Tibial nerve (tissue), 4 donors: ENCODE data around the gene TRAPPC5. TPM values are rescaled to one million over a fixed set of nuclear protein-coding genes. Genes with fewer than 3 reads are reported as not detected.
A peak's percentile ranks its signal among the peaks of the same experiment; 100 is the strongest.

Experiments
- DNase-seq, 2 donors: peaks; one replicate each; pipeline ENCODE4 v3.0.0-alpha.2; 2019; ENCODE audit warnings: low spot score in 2 of 2
- H3K27ac ChIP-seq, 4 donors: fragments of 200-600 bp; sonication (generic) in 3 of 4; one replicate each; pipeline ENCODE4 v1.5.1; 2017 to 2019; ENCODE audit warnings: mild to moderate bottlenecking in 1 of 4
- H3K27me3 ChIP-seq, 2 donors: fragments of 200-600 bp; sonication (generic) in 1 of 2; one replicate each; pipeline versions ENCODE4 v1.5.1 to v1.6.0; 2017 to 2019
- H3K36me3 ChIP-seq, 3 donors: fragments of 200-600 bp; sonication (generic); one replicate each; pipeline ENCODE4 v1.5.1; 2018 to 2019
- H3K4me1 ChIP-seq, 4 donors: fragments of 200-600 bp; sonication (generic) in 3 of 4; one replicate each; pipeline ENCODE4 v1.5.1; 2017 to 2019
- H3K4me3 ChIP-seq, 4 donors: fragments of 200-600 bp; sonication (generic) in 3 of 4; one replicate each; pipeline ENCODE4 v1.5.1; 2017 to 2019; ENCODE audit warnings: mild to moderate bottlenecking in 1 of 4, moderate library complexity in 1 of 4
- H3K9me3 ChIP-seq, 4 donors: fragments of 200-600 bp; sonication (generic) in 3 of 4; one replicate each; pipeline ENCODE4 v1.5.1; 2017 to 2019
- EP300 ChIP-seq, 2 donors: sonication (generic); formaldehyde crosslinking; IDR thresholded peaks; one replicate each; pipeline ENCODE4 v1.6.1; 2017; ENCODE audit warnings: antibody characterized with exemption in 2 of 2, mild to moderate bottlenecking in 1 of 2
- POLR2A ChIP-seq, 2 donors: fragments of 450-650 bp; IDR thresholded peaks; one replicate each; pipeline ENCODE4 v1.6.1; 2017; ENCODE audit warnings: antibody characterized with exemption in 2 of 2, mild to moderate bottlenecking in 2 of 2, moderate library complexity in 2 of 2
- WGBS, 2 donors: methylation state at CpG; one replicate each; pipeline ENCODE4 v1.1.5; 2018; 5-methylcytosine and 5-hydroxymethylcytosine counted together
- total RNA-seq, 4 donors: library from RNA; depleted of rRNA; stranded (reverse); fragments of >200 nt; gene quantifications; one replicate each; pipeline ENCODE4 v1.1.0, GENCODE V29; 2016
- TF ChIP-seq, protein P1 (sequence below), 5 experiments: fragments of 200-600 bp in 3 of 5; fragments of 450-650 bp in 2 of 5; sonication (generic) in 3 of 5; IDR thresholded peaks; one replicate each; pipeline ENCODE4 v1.5.1; 2016 to 2019; ENCODE audit warnings: antibody characterized with exemption in 5 of 5, mild to moderate bottlenecking in 3 of 5, moderate library complexity in 2 of 5

Gene TRAPPC5
- total RNA-seq, 4 donors from 2014 or later = 26.9 to 47.5 (median 37.0) TPM

GRCh38 chr19:7670150-7670783, 10.4 kb upstream of the TRAPPC5 start:
- H3K27ac ChIP-seq = no peak overlapping the region
- no peak for DNase-seq
- H3K4me3 ChIP-seq = no peak overlapping the region
- H3K9me3 ChIP-seq = no peaks in the 10 kb centered on the region
- H3K4me1 ChIP-seq = peaks cover 0 to 11% (median 0%) of the 10 kb centered on the region in 4 donors
- H3K27me3 ChIP-seq = peaks cover 0 to 40% of the 10 kb centered on the region in 2 donors
- H3K36me3 ChIP-seq = no peaks in the 10 kb centered on the region
- TF ChIP-seq EP300 (IDR thresholded peaks at IDR 0.05) = no peak
- TF ChIP-seq, protein P1, sequence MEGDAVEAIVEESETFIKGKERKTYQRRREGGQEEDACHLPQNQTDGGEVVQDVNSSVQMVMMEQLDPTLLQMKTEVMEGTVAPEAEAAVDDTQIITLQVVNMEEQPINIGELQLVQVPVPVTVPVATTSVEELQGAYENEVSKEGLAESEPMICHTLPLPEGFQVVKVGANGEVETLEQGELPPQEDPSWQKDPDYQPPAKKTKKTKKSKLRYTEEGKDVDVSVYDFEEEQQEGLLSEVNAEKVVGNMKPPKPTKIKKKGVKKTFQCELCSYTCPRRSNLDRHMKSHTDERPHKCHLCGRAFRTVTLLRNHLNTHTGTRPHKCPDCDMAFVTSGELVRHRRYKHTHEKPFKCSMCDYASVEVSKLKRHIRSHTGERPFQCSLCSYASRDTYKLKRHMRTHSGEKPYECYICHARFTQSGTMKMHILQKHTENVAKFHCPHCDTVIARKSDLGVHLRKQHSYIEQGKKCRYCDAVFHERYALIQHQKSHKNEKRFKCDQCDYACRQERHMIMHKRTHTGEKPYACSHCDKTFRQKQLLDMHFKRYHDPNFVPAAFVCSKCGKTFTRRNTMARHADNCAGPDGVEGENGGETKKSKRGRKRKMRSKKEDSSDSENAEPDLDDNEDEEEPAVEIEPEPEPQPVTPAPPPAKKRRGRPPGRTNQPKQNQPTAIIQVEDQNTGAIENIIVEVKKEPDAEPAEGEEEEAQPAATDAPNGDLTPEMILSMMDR (IDR thresholded peaks at IDR 0.05) = no peak
- TF ChIP-seq POLR2A (IDR thresholded peaks at IDR 0.05) = no peak
- WGBS, 2 donors = 0% methylated on average over 34 to 39 of the region's 43 CpGs

DNA sequence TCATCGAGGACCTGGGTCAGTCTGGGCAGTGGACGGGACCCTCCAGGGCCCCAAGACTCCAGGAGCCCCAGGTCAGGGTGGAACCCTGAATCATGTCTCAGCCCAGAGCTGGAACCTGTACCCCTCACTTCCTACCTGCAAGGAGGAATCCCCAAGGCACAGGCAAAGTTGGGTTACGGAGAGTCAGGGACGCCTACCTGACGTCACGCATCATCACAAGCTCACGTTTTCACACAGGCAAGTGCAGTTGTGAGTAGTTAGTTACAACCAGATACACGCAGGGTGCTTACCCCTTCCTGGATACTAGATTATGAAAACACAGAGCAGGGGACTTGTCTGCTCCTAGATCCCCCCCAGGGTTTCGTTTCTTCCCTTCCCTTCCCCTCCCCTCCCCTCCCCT, 9.8 kb upstream of the TRAPPC5 start:
- no peak for DNase-seq
- H3K27me3 ChIP-seq = peaks cover 0 to 40% of the 10 kb centered on the region in 2 donors
- H3K4me3 ChIP-seq = no peak overlapping the region
- TF ChIP-seq, protein P1 (IDR thresholded peaks at IDR 0.05) = no peak
- TF ChIP-seq POLR2A (IDR thresholded peaks at IDR 0.05) (no peak), EP300 (IDR thresholded peaks at IDR 0.05) (no peak)
- no peaks in the 10 kb centered on the region for H3K9me3 ChIP-seq
- H3K36me3 ChIP-seq = no peaks in the 10 kb centered on the region
- peaks cover 0 to 11% (median 0%) of the 10 kb centered on the region in 4 donors for H3K4me1 ChIP-seq
- WGBS, 2 donors = 19 to 27% methylated on average over 8 to 9 of the region's 9 CpGs
- H3K27ac ChIP-seq = no peak overlapping the region

GRCh38 chr19:7672522-7672921, 8.1 kb upstream of the TRAPPC5 start:
- Histone ChIP-seq H3K36me3 (no peaks in the 10 kb centered on the region), H3K4me1 (peaks cover 0 to 11% (median 0%) of the 10 kb centered on the region in 4 donors), H3K9me3 (no peaks in the 10 kb centered on the region), H3K4me3 (no peak overlapping the region), H3K27ac (no peak overlapping the region), H3K27me3 (peaks cover 0 to 53% of the 10 kb centered on the region in 2 donors)
- WGBS, 2 donors = 45 to 57% methylated on average over 9 of the region's 9 CpGs
- TF ChIP-seq EP300 (IDR thresholded peaks at IDR 0.05) (no peak), POLR2A (IDR thresholded peaks at IDR 0.05) (no peak)
- TF ChIP-seq, protein P1 (IDR thresholded peaks at IDR 0.05) = no peak
- no peak for DNase-seq

GRCh38 chr19:7674010-7675005, 6.3 kb upstream of the TRAPPC5 start:
- WGBS, 2 donors = 56 to 57% methylated on average over 21 of the region's 21 CpGs
- Histone ChIP-seq H3K27ac (no peak overlapping the region), H3K4me1 (peaks cover 0 to 11% (median 0%) of the 10 kb centered on the region in 4 donors), H3K27me3 (peaks cover 0 to 57% of the 10 kb centered on the region in 2 donors), H3K9me3 (no peaks in the 10 kb centered on the region), H3K4me3 (no peak overlapping the region), H3K36me3 (no peaks in the 10 kb centered on the region)
- DNase-seq = peak in 1 of 2 donors; percentile 50
- no peak for TF ChIP-seq POLR2A (IDR thresholded peaks at IDR 0.05)
- TF ChIP-seq, protein P1 (IDR thresholded peaks at IDR 0.05) = no peak
- no peak for TF ChIP-seq EP300 (IDR thresholded peaks at IDR 0.05)
